Kidney epithelial cell (primary cell): Measurements from ENCODE around the gene SCAANT1. TPM values are rescaled to one million over a fixed set of nuclear protein-coding genes. Genes with fewer than 3 reads are reported as not detected.

Experiments
- DNase-seq: peaks from one replicate; pipeline ENCODE4 v3.0.0-alpha.2; 2010; ENCODE audit warnings: low read depth
- H3K27me3 ChIP-seq: 2 replicates; pipeline ENCODE4 v1.6.0; 2011; ENCODE audit warnings: low read length; ENCODE audit not compliant: control insufficient read depth, insufficient read depth
- H3K36me3 ChIP-seq: 2 replicates; pipeline ENCODE4 v1.5.1; 2011; ENCODE audit warnings: low read length; ENCODE audit not compliant: control insufficient read depth, insufficient read depth
- H3K4me3 ChIP-seq: 2 replicates; pipeline ENCODE4 v1.5.1; 2011; ENCODE audit warnings: low read depth, mild to moderate bottlenecking, control low read depth, low read length
- CTCF ChIP-seq: IDR thresholded peaks from 2 replicates; pipeline ENCODE4 v1.5.1; 2011; ENCODE audit warnings: mild to moderate bottlenecking, moderate library complexity, low read length, control low read depth, inconsistent platforms; ENCODE audit not compliant: insufficient read depth, poor library complexity, severe bottlenecking
- total RNA-seq: library from RNA; depleted of rRNA; stranded (reverse); fragments of >200 nt; gene quantifications from 2 replicates; pipeline ENCODE4 v1.2.3, GENCODE V29; 2015

Gene SCAANT1
- total RNA-seq, 1 donor from 2014 or later, result not detected

DNA sequence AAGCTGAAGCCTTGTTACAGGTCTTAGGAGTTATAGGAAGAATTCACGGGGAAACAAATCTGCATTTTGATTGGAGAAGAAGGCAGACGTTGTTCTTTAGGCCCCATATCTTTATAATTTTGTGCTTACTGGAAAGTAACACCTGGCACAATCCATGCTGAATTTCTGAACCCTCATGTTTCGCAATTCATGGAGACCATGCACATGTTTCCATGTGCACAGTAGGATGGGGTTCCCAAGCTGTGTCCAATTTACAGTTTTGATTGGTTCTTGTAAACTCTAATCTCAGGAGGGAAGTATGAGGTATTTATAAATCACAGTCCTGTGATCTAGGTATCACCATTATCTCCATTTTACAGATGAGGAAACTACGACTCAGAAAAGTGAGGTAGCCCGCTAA lies 7.8 kb upstream of the SCAANT1 start:
- no peak for TF ChIP-seq CTCF
- Histone ChIP-seq H3K36me3 (peaks cover 1% of the 10 kb centered on the region), H3K4me3 (no peak overlapping the region), H3K27me3 (no peaks in the 10 kb centered on the region)
- DNase-seq, result no peak

GRCh38 chr3:63918321-63918720 lies 6.1 kb upstream of the SCAANT1 start:
- peaks cover 1% of the 10 kb centered on the region for H3K36me3 ChIP-seq

DNA sequence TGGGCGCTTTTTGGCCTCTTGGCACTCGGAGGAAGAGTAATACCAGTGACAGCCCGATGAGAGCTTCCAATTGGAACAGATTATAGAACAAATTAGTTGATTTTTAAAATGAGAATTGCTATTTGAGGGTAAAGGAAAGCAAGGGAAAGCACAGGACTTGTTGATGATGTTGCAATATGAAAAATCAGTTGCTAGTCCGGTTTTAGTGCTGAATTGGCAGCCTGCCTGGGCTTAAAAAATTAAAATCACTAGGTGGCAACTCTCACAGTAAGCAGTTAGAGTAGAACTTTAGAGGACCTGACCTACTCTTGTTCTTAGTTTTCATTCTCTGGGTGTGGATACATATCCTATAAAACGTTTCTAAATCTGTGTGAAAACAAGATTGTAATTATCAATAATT lies 2.1 kb upstream of the SCAANT1 start:
- no peak overlapping the region for H3K4me3 ChIP-seq
- H3K27me3 ChIP-seq, result no peaks in the 10 kb centered on the region
- TF ChIP-seq CTCF, result no peak
- H3K36me3 ChIP-seq, result peaks cover 1% of the 10 kb centered on the region
- no peak for DNase-seq

More at GRCh38 chr3:63918321-63918720, 6.1 kb upstream of the SCAANT1 start:
- no peak for TF ChIP-seq CTCF
- Histone ChIP-seq H3K4me3 (no peak overlapping the region), H3K27me3 (no peaks in the 10 kb centered on the region)
- no peak for DNase-seq

DNA sequence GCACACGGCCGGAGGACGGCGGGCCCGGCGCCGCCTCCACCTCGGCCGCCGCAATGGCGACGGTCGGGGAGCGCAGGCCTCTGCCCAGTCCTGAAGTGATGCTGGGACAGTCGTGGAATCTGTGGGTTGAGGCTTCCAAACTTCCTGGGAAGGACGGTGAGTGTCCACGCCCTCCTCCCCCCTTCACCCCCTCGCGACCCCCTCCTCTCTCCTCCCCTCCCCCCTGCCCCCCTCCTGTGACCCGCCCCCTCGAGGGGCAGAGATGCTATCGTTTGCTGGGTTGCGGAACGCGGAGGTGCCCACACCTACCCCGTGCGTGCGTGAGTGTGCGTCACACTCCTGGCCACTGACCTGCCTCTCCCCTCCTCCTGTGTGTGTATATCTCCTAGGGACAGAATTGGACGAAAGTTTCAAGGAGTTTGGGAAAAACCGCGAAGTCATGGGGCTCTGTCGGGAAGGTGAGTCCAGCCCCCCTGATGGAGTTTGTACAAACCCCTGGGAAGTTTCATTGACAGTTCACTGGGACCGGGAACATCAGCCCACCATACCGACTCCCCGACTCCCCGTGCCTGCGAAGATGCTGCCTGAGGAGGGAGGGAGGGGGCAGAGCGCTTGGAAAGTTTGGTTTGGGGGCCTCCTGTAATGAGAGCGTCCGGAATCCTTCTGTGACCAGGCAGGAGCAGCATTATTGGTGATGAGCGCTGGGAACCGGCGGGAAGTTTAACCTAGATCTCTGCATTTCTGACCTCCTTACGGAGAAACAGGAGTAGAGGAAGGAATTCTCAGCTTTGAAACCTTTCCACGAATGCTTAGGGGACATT lies 795 bp upstream of the SCAANT1 start:
- DNase-seq, result peak; percentile 12
- peak overlapping the region; percentile 71 for H3K4me3 ChIP-seq
- no peak for TF ChIP-seq CTCF
- no peaks in the 10 kb centered on the region for H3K27me3 ChIP-seq
- H3K36me3 ChIP-seq, result no peaks in the 10 kb centered on the region

GRCh38 chr3:63911509-63911872 lies 692 bp downstream of the SCAANT1 start:
- H3K36me3 ChIP-seq, result no peaks in the 10 kb centered on the region
- peak overlapping the region; percentile 71 for H3K4me3 ChIP-seq
- TF ChIP-seq CTCF, result no peak
- DNase-seq, result no peak
- no peaks in the 10 kb centered on the region for H3K27me3 ChIP-seq

- Histone ChIP-seq H3K4me3 (no peak overlapping the region), H3K36me3 (no peaks in the 10 kb centered on the region), H3K27me3 (no peaks in the 10 kb centered on the region)
- no peak for TF ChIP-seq CTCF
- DNase-seq, result no peak
These were observed 1.3 kb downstream of the SCAANT1 start for GRCh38 chr3:63910891-63911290.
